Hippocampal formation (tissue), 2 donors: ENCODE data around the gene FHIT.

Experiments
- DNase-seq, 2 donors: peaks; one replicate each; lab custom pipeline; 2025; lab: John Stamatoyannopoulos, UW

The FHIT gene

GRCh38 chr3:59717679-59718205 is 1533.5 kb downstream of the FHIT start:
- no peak for DNase-seq

GRCh38 chr3:59714066-59714465 is 1537.2 kb downstream of the FHIT start:
- no peak for DNase-seq

- no peak for DNase-seq
These were observed 1540.7 kb downstream of the FHIT start for GRCh38 chr3:59710554-59710953.

GRCh38 chr3:59709702-59710553 is 1541.3 kb downstream of the FHIT start:
- DNase-seq: peak; percentile 1 to 44

GRCh38 chr3:59708202-59708601 is 1543.0 kb downstream of the FHIT start:
- DNase-seq: no peak

- DNase-seq: no peak
These were observed 1547.0 kb downstream of the FHIT start for GRCh38 chr3:59704292-59704691.

GRCh38 chr3:59699648-59700320 is 1551.5 kb downstream of the FHIT start:
- DNase-seq: no peak
